Astrocyte (in vitro differentiated cells and primary cell): ENCODE measurements around the gene CARD8. TPM values are rescaled to one million over a fixed set of nuclear protein-coding genes. Genes with fewer than 3 reads are reported as not detected.

Experiments
- DNase-seq: peaks from one replicate; pipeline ENCODE4 v3.0.0-alpha.2; 2010; ENCODE audit warnings: low read depth
- FAIRE-seq: peaks from 2 replicates; lab custom pipeline; 2011; peaks lifted over from hg19 to GRCh38; lab: Jason Lieb, UNC
- H2AFZ ChIP-seq: 2 replicates; pipeline ENCODE4 v1.6.0; 2012; ENCODE audit warnings: low read depth, low read length, inconsistent platforms
- H3K27ac ChIP-seq: 2 replicates; pipeline ENCODE4 v1.5.1; 2011; ENCODE audit warnings: low read depth, low read length, inconsistent platforms
- H3K27me3 ChIP-seq: 2 replicates; pipeline ENCODE4 v1.6.0; 2011; ENCODE audit warnings: low read length, inconsistent platforms; ENCODE audit not compliant: insufficient read depth
- H3K36me3 ChIP-seq: 2 replicates; pipeline ENCODE4 v1.5.1; 2011; ENCODE audit warnings: low read length, inconsistent platforms; ENCODE audit not compliant: insufficient read depth
- H3K4me1 ChIP-seq: 2 replicates; pipeline ENCODE4 v1.5.1; 2011; ENCODE audit warnings: low read length, inconsistent platforms; ENCODE audit not compliant: insufficient read depth
- H3K4me2 ChIP-seq: 2 replicates; pipeline ENCODE4 v1.6.0; 2012; ENCODE audit warnings: low read length, inconsistent platforms
- H3K4me3 ChIP-seq: 2 replicates; pipeline ENCODE4 v1.5.1; 2011; ENCODE audit warnings: low read depth, mild to moderate bottlenecking, low read length, inconsistent platforms; ENCODE audit not compliant: insufficient read depth
- H3K79me2 ChIP-seq: 2 replicates; pipeline ENCODE4 v1.6.0; 2012; ENCODE audit warnings: mild to moderate bottlenecking, low read length, inconsistent platforms; ENCODE audit not compliant: insufficient read depth
- H3K9ac ChIP-seq: 2 replicates; pipeline ENCODE4 v1.6.0; 2012; ENCODE audit warnings: mild to moderate bottlenecking, low read length, inconsistent platforms
- H3K9me3 ChIP-seq: 2 replicates; pipeline ENCODE4 v1.5.1; 2012; ENCODE audit warnings: low read depth, mild to moderate bottlenecking, low read length, inconsistent platforms; ENCODE audit not compliant: insufficient read depth
- H4K20me1 ChIP-seq: 2 replicates; pipeline ENCODE4 v1.6.0; 2012; ENCODE audit warnings: low read length, inconsistent platforms; ENCODE audit not compliant: insufficient read depth
- H3K27ac Mint-ChIP-seq: one replicate; pipeline ENCODE4 v1.8.0; 2021; ENCODE audit warnings: mild to moderate bottlenecking, mixed read lengths; ENCODE audit not compliant: unreplicated experiment
- H3K27me3 Mint-ChIP-seq: one replicate; pipeline ENCODE4 v1.8.0; 2021; ENCODE audit warnings: low read depth, mixed read lengths; ENCODE audit not compliant: unreplicated experiment
- H3K36me3 Mint-ChIP-seq: one replicate; pipeline ENCODE4 v1.8.0; 2021; ENCODE audit warnings: low read depth, mixed read lengths; ENCODE audit not compliant: unreplicated experiment
- H3K4me1 Mint-ChIP-seq: one replicate; pipeline ENCODE4 v1.8.0; 2021; ENCODE audit warnings: low read depth, mixed read lengths; ENCODE audit not compliant: unreplicated experiment
- H3K4me3 Mint-ChIP-seq: one replicate; pipeline ENCODE4 v1.8.0; 2021; ENCODE audit warnings: mild to moderate bottlenecking, moderate library complexity, mixed read lengths; ENCODE audit not compliant: unreplicated experiment
- H3K9me3 Mint-ChIP-seq: one replicate; pipeline ENCODE4 v1.8.0; 2021; ENCODE audit warnings: mild to moderate bottlenecking, mixed read lengths; ENCODE audit not compliant: unreplicated experiment
- CTCF ChIP-seq: IDR thresholded peaks from 2 replicates; pipeline ENCODE4 v1.5.1; 2011; ENCODE audit warnings: low read depth, mild to moderate bottlenecking, inconsistent platforms, low read length, moderate library complexity; ENCODE audit not compliant: insufficient read depth
- EZH2 ChIP-seq: IDR thresholded peaks from 2 replicates; pipeline ENCODE4 v1.6.1; 2012; ENCODE audit warnings: mild to moderate bottlenecking, low read length, inconsistent platforms; ENCODE audit not compliant: insufficient read depth
- total RNA-seq: library from RNA; stranded (reverse); gene quantifications from 2 replicates; pipeline ENCODE4 v1.2.1, GENCODE V29; 2021

Gene CARD8
- total RNA-seq, 1 donor from 2014 or later: 26.3 TPM

GRCh38 chr19:48303367-48303766, 47.7 kb upstream of the CARD8 start:
- no peaks in the 10 kb centered on the region for H4K20me1 ChIP-seq
- Mint-ChIP-seq H3K4me3 (no peak overlapping the region), H3K9me3 (peaks cover 3% of the 10 kb centered on the region), H3K4me1 (no peaks in the 10 kb centered on the region), H3K27me3 (peaks cover 5% of the 10 kb centered on the region), H3K27ac (no peak overlapping the region), H3K36me3 (no peaks in the 10 kb centered on the region)
- no peak for DNase-seq
- H3K9ac ChIP-seq: no peak overlapping the region
- no peaks in the 10 kb centered on the region for H3K4me1 ChIP-seq
- H3K9me3 ChIP-seq: no peaks in the 10 kb centered on the region
- H3K27ac ChIP-seq: no peak overlapping the region
- FAIRE-seq: no peak
- no peak overlapping the region for H3K4me3 ChIP-seq
- TF ChIP-seq EZH2 (no peak), CTCF (no peak)
- no peaks in the 10 kb centered on the region for H3K79me2 ChIP-seq
- H3K36me3 ChIP-seq: no peaks in the 10 kb centered on the region
- H3K27me3 ChIP-seq: peaks cover 3% of the 10 kb centered on the region
- no peak overlapping the region for H3K4me2 ChIP-seq
- H2AFZ ChIP-seq: no peak overlapping the region

- H3K4me1 ChIP-seq: no peaks in the 10 kb centered on the region
- no peaks in the 10 kb centered on the region for H3K79me2 ChIP-seq
- H3K27ac Mint-ChIP-seq: no peak overlapping the region
- no peaks in the 10 kb centered on the region for H3K36me3 ChIP-seq
- no peak overlapping the region for H2AFZ ChIP-seq
- peaks cover 5% of the 10 kb centered on the region for H3K27me3 Mint-ChIP-seq
- no peak overlapping the region for H3K4me2 ChIP-seq
- H4K20me1 ChIP-seq: no peaks in the 10 kb centered on the region
- peaks cover 3% of the 10 kb centered on the region for H3K9me3 Mint-ChIP-seq
- H3K9me3 ChIP-seq: no peaks in the 10 kb centered on the region
- H3K4me3 ChIP-seq: no peak overlapping the region
- no peak overlapping the region for H3K4me3 Mint-ChIP-seq
- H3K36me3 Mint-ChIP-seq: no peaks in the 10 kb centered on the region
- peaks cover 3% of the 10 kb centered on the region for H3K27me3 ChIP-seq
- no peak overlapping the region for H3K9ac ChIP-seq
- DNase-seq (no peak), FAIRE-seq (no peak)
- no peak for TF ChIP-seq EZH2
- TF ChIP-seq CTCF: no peak
- H3K4me1 Mint-ChIP-seq: no peaks in the 10 kb centered on the region
- H3K27ac ChIP-seq: no peak overlapping the region
These were observed 46.9 kb upstream of the CARD8 start for GRCh38 chr19:48302600-48302959.

- H3K4me3 Mint-ChIP-seq: no peak overlapping the region
- H3K36me3 Mint-ChIP-seq: no peaks in the 10 kb centered on the region
- Histone ChIP-seq H3K4me2 (no peak overlapping the region), H3K9me3 (no peaks in the 10 kb centered on the region), H3K9ac (no peak overlapping the region), H3K79me2 (no peaks in the 10 kb centered on the region), H4K20me1 (no peaks in the 10 kb centered on the region), H3K27ac (no peak overlapping the region), H3K27me3 (peaks cover 3% of the 10 kb centered on the region), H3K4me1 (no peaks in the 10 kb centered on the region), H3K4me3 (no peak overlapping the region), H2AFZ (no peak overlapping the region), H3K36me3 (no peaks in the 10 kb centered on the region)
- no peak for FAIRE-seq
- TF ChIP-seq CTCF (no peak), EZH2 (no peak)
- DNase-seq: no peak
- H3K9me3 Mint-ChIP-seq: peaks cover 3% of the 10 kb centered on the region
- no peak overlapping the region for H3K27ac Mint-ChIP-seq
- H3K4me1 Mint-ChIP-seq: no peaks in the 10 kb centered on the region
- H3K27me3 Mint-ChIP-seq: peaks cover 5% of the 10 kb centered on the region
These were observed 46.3 kb upstream of the CARD8 start for GRCh38 chr19:48301886-48302599.
